OCI-M2 (cell line): Measurements from ENCODE around the gene HNRNPLL.
"Not testable (repeated sequence)": the region's sequence is repeated elsewhere in the genome, so short reads cannot be mapped to it uniquely, and the experiment has no call there.

ENCODE experiments used
- DNase-seq: peaks from one replicate; lab custom pipeline; 2025; ENCODE audit not compliant: unreplicated experiment; lab: John Stamatoyannopoulos, UW

Gene HNRNPLL

DNA sequence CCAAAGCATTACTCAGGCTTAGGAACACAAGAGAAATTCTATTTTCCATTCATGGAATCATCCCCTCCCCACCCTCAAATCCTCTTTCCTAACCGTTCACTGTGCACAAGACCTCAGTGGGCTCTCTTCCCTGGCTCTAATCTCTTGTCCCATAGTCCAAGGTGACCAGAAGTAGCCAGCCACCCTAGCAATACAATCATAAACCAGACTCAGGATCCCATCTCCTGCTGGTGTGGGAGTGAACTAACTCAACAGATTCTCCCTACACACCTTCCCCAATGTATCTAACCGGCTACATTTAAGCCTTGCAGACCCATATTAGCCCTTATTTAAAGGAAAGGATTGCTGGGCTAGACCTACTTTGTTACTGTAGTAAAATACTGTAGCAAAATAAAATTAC lies 45.5 kb downstream of the HNRNPLL start:
- no peak for DNase-seq

DNA sequence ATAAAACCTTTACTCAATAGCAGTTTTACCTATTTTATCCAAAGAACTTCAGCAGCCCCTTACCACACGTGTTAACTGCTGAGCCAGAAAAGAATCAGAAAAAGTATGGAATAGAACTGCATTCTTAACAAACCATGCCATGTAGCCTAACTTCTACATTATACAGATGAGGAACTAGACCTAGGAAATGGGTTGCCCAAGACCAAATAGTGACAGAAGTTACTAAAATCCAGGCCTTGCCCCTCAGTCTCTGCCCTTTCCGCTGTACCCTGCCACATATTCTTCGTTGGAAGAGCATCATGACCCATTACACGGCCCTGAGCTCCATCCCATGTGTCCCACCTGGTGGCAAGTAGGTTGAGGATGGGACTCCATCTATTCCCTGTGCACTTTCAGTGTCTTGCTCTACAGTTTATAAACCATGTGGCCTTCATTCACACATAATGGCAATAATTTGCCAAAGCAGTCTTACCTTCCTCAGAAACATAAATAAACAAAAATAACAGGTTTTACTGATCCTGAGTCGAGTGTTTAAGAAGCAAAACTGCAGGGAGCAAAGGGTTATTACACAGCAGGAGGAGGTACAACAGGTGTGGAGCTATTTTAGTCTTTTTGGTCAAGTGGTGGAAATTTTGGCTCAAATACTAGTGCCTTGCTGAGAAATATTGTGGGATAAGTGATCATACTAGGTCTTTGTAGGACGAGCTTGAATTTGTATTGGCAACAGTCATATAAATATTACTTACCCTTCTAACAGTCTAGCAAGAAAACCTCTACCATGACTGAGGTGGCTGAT lies 46.5 kb downstream of the HNRNPLL start:
- DNase-seq = no peak

DNA sequence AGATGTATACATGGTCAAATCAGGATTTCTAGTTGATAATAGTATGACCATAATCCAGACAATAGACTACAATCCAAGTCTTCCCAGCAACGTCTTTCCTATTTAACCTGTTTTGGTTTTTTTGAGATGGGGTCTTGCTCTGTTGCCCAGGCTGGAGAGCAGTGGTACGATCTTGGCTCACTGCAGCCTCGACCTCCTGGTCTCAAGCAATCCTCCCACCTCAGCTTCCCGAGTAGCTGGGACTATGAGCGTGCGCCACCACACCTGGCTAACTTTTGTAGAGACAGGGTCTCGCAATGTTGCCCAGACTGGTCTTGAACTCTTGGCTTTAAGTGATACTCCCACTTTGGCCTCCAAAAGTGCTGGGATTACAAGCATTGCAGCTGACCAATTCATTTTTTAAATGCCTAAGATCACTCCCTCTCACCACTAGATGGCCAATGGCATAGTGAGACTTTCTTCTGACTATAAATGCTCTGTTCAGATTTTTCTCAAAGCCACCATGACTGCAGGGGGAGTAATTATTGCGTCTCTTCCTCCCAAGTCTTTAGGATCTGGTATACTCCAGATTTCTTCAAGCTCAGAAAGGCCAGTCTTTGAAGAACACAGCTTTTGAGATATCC lies 47.6 kb downstream of the HNRNPLL start:
- no peak for DNase-seq

DNA sequence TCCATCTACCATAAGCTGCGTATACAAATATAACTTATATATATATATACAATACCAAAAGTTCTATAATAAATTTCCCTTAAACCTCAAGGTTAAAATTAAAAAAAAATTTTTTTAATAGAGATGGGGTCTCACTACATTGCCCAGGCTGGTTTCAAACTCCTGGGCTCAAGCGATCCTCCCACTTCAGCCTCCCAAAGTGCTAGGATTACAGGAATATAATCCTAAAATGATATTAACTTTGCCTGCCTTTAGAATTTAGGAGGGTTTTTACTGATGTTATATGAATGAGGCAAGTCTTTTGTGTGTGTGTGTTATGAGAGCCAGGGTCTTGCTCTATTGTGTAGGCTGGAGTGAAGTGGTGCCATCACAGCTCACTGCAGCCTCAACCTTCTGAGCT lies 49.2 kb downstream of the HNRNPLL start:
- no peak for DNase-seq

DNA sequence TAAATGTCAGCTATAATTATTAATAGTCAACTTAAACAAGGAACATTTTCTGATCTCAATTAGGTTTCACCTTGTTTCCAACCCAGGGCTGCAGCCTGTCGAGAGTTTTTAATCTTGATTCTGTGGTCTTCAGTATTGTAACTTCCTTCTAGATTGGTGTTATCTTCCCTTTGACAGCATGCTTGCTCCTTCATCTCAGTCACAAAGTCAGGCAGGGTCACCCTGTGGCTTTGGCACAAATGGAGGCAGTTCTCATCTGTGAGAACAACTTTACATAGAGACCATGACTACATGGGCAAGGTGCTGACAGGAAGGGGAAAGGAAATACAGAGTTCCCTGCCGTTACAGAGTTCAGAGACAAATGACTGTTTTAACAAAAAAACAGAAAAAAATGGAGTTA lies 50.5 kb downstream of the HNRNPLL start:
- DNase-seq = peak; percentile 8

DNA sequence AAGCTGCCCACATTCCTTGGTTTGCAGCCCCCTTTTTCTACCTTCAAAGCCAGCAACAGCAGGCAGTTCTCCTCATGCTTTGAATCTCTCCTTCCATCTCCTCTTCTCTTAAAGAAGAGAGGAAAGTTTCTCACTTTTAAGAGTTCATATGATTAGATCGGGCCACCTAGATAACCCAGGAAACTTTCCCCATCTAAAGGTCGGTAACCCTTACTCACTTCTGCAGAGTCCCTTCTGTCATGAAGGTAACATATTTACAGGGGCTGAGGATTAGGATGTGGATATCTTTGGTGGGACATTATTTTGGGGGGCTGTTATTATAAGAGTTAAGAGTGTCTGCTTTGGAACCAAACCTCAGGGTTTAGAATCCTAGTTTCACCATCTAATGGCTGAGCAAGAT lies 51.0 kb downstream of the HNRNPLL start:
- DNase-seq = no peak

DNA sequence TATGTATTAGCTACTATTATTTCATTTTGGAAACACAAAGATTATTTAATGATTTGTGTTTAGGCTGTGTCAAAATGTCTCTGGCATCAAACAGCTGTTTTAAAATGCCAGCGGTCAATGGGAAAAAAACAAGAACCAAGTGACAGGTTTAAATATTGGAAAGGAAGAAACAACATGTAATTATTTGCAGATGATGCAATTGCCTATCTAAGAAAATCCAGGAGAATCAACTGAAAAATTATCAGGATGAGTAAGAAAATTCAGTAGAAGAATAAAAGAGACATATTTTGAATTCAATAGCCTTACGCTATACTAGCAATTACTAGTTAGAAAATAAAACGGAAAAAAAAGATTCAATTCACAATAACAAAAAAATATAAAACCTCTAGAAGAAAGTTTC lies 51.6 kb downstream of the HNRNPLL start:
- DNase-seq = no peak

DNA sequence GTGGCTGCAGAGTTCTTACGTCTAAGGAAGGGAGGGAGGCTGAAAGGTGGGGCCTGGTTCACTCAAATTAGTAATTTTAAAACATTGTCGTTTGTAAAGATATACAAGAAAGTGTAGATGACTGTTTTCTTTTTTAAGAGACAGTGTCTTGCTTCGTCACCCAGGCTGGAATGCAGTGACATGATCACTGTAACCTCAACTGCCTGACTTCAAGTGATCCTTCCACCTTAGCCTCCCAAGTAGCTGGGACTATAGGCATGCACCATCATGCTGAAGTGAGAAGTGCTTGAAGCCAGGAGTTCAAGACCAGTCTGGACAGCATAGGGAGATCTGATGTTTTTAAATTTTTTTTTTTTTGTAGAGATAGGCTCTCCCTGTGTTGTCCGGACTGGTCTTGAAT lies 52.9 kb downstream of the HNRNPLL start:
- no peak for DNase-seq

DNA sequence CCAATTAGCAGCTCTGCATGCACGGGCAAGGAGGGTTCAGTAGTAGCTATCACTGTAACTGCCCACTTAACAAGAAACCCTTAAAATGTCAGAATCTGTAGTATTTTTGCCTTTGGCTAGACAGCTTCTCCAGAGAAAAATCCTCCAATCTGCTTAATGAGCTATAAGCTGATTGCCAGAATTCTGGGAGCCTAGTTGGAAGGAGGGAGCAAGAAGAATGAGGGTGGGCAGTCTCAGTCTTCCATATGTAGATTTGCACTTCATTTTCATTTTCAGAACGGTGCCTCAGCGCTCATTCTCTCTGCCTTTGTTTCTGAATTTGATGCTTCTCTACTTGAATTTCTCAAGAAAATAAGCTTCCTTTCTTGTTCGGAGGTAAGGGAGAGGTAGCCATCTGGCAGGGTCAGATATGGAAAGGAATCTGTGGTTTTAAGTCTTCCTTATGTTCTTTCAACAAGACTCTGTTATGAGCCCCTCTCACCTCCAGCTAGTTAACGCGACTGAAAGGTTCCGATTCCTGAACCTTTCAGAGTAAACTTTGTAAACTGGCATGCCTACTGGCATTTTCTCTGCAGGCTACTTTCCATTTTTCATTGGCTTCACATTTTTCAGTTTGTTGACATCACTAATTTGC lies 53.5 kb downstream of the HNRNPLL start:
- DNase-seq = no peak

DNA sequence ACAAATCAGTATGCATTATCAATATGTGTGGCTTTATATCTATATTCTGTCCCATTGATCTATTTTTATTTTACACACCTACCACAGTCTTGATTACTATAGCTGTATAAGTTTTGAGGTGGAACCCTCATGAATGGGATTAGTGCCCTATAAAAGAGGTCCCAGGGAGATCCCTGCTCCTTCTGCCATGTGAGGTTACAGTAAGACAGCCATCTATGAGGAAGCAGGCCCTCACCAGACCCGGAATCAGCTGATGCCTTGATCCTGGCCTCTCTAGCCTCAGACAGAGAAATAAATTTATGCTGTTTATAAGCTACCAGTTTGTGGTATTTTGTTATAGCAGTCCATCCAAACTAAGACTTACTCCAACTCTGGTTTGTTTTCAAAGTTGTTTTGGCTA lies 54.9 kb downstream of the HNRNPLL start:
- DNase-seq = no peak

DNA sequence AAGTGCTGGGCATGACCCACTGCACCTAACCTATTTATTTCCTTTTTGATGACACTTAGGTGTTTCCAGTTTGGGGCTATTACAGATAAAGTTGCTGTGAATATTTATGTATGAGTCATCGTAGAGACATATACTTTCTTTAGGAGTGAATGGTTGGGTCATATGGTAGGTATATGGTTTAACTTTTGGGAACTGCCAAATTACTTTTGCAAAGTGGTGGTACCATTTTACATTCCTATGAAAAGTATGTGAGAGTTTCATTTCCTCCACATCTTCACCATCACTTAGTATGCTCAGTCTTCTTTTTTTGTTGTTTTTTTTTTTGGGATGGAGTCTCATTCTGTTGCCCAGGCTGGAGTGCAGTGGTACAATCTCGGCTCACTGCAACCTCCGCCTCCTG lies 56.1 kb downstream of the HNRNPLL start:
- DNase-seq = no peak

DNA sequence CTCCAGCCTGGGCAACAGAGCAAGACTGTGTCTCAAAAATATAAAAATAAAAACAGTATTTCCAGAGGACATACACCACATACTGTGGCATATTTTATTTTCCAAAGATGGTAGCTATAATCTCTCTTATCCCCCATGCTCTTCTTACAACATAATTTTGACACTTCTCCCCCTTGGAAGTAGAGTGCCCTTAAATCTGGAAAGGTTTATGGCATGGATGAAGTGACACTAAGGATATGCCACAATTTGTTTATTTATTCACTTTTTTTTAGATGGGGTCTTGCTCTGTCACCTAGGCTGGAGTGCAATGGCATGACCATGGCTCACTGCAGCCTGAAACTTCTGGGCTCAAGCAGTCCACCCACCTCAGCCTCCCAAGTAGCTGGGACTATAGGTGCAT lies 56.7 kb downstream of the HNRNPLL start:
- DNase-seq = no peak

DNA sequence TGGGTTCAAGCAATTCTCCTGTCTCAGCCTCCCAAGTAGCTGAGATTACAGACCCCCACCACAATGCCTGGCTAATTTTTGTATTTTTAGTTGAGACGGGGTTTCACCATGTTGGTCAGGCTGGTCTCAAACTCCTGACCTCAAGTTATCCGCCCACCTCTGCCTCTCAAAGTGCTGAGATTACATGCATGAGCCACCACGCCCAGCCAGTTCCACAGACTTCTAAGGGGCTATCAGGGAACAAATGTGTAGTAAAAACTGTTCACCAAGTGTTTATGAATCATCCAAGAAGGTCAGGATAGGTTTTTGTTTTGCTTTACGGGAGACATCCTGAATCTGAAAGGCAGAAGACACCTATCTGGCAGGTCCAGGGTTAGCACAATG lies 60.5 kb downstream of the HNRNPLL start:
- not testable (repeated sequence) for DNase-seq

DNA sequence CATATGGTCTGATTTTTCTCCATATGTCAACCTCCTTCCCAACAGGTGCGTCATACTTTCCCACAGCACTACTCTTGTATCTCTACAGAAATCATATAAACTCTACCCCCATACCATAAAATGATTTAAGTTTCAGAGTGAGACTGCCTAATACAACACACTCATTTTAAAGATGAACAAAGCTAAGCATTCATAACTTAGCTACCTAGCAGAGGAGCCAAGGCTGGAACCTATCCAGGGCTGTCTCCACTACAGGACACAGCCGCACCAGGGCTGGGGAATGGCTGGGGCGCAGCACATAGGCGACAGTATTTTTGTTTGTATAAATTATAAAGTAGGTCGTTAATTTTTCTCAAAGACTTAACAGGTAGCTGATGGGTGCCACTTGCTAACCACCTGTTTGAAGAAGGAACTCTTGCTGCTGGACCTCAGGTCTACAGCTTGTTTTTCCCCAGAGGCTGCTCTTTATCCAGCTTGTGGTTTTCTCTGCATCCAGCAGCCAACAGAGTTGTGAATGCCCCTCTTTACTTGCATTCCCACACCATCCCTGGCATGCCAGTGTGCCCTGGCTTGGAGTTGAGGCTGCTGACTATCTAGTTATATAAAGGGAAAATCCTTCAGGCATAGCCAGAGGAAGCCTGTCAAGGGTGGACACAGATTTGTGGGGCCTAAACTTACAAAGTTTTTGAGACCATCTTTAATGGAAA lies 62.0 kb downstream of the HNRNPLL start:
- no peak for DNase-seq

DNA sequence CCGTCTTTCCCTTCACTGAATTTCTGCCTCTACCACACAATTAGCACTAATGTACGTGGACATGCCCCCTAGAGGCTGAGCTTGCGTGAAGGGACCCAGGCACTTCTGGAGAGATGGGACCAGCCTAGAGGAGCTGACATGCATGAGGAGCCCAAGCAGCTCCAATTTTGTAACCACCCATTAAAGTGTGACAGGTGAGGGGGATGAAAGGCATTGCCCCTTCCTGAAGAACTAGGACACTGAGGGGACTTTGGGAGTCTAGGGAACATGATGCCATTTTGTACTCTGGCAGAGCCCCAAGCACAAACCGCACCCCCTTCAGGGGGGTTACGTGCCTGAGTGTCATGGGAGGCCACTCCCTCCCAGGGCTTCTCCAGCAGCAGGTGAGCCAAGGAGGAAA lies 63.6 kb downstream of the HNRNPLL start:
- DNase-seq = no peak

DNA sequence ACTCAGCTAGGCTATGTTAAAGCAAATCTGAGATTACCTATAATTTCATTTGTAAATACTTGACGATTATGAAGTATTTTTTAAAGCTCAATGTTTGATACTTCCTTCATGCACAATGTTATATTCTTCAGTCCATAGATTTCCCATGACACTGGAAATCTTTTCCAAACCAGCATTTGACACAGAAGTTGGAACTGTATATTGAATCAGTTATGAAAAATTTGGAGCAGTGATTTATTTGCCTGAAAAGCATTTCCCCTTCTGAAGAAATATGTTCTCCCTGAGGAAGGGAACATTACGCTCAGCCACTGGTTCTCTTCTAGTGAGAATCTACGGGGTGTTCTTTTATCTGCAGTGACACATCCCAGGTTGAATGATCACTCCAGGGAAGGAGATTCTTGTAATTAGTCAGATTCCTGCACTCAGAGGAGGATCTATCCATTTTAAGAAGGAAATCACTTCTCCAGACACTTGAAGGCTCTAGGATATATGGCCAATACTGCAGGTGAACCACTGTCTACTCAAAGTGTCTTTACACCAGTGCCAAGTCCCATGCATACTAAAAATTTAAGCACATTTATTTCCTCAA lies 64.7 kb downstream of the HNRNPLL start:
- DNase-seq = no peak

DNA sequence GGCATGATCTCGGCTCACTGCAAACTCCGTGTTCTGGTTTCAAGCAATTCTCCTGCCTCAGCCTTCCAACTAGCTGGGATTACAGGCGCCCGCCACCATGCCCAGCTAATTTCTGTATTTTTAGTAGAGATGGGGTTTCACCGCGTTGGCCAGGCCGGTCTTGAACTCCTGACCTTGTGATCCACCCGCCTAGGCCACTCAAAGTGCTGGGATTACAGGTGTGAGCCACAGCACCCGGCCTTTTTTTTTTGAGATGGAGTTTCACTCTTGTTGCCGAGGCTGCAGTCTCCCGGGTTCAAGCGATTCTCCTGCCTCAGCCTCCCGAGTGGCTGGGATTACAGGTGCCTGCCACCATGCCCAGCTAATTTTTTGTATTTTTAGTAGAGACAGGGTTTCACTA lies 65.4 kb downstream of the HNRNPLL start:
- DNase-seq = not testable (repeated sequence)

DNA sequence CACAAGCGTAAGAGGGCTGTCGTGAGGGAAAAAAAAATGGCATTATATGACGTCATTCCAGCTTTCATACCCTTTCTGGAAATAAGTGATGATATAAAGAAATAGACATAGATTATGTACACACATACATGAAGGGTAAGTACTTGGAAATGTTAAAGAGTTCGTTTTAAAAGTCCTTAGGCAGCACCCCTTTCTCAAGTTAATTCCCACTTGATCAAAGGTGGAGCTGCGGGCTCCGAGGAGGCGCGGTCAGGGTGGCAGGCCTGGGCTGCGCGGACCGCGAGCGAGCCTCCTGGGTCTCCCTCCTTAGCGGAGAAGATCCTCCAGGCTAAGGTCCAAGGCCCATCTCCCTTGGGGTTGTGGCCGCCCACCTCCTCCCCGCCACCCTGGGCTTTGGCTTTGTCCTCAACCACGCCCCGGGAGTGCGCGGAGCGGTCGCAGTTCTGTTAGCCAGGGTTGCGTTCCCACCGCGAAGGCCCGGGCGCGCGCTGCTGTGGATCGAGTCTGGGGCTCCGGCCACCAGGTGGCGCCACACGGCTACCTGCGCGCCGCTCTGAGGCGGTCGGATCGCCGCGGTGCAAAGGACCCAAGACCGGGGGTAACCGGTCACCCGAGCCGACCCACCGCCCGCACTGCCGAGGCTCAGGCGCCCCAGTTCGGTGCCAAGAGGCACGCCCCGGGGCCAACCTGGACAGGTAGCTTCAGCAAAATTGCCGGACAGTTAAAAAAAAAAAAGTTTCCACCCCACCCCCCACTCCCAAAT lies 66.8 kb downstream of the HNRNPLL start:
- DNase-seq = peak; percentile 7

DNA sequence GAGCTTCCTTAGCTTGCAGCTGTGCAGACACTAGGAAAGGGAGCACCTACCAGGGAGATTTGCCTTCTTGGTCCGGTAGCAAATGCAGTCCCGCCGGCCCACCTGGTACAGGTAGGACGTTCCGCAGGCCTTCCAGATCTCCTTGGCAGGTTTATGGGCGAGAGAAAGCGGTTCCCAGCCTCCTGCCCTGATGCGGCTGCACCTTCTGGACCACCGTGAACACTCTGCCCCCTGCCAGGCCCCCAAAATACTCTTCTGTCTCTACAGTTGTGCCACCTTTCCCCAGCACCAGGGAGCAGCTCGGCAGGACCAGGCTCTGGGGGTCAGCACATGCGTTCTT lies 67.4 kb downstream of the HNRNPLL start:
- DNase-seq = no peak

DNA sequence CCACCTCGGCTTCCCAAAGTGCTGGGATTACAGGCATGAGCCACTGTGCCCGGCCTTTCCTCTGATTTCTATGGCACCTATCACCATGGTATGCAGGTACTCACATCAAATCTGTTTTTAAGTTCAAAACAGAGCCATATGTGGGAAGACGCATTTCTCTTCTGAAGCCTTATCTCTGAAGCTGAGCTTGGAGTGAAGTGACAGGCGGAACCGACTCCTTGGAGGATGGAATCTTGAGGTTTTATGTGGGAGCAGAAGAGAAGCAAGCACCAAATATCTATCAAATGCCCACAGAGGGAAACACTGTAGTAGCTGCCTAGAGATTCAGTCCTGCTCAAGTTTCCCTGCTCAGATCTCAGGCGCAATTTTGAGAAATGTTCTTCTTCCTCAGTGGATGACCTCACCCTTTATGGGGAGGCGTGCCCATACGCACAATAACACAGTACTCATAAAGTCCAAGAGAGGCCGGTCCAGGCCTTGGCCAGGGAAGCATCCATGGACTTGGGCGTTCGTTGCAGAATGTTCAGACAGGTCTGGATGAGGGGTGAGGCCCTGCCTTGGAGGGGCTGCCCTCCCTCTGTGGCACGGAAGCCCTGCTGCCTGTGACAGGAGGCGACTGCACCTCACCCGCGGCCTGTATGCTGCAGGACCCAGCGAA lies 67.9 kb downstream of the HNRNPLL start:
- DNase-seq = no peak
